Measurements from ENCODE around the gene TTBK2. TPM values are rescaled to one million over a fixed set of nuclear protein-coding genes. Genes with fewer than 3 reads are reported as not detected.

Gene TTBK2
- total and polyA plus RNA-seq, 8 donors = 12.4 to 15.8 (median 13.8) TPM

DNA sequence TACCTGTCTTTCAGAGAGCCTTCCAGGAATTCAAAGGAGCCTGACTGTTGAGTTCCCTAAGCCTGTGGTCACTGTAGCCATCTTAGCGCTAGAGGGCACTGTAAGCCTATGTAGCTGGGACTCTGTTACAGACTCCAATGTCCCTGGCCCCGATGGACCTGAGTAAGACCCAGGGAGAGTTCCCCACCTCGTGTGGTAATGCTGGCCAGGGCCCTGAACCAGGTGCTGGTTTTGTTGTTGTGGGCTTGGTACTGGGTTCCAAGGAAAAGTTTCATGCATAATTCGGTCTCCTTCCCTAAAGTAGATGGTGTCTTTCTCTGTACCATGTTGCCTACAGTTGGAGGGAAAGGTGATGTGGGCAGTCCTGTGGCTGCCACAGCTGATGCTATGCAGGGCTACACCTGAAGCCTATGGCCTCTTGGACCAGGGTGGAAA lies 216.1 kb downstream of the TTBK2 start:
- no peaks in the 10 kb centered on the region for H3K27me3 ChIP-seq
- intact Hi-C loops (cut with DNase I) = loop anchor here in 1 of 2 donors (10.0 kb wide), 1 partner anchor 220 kb away; the partner anchor contains the start of gene TTBK2
- ATAC-seq (peak; percentile 99), DNase-seq (peak in 3 of 4 donors; percentile 42 to 71 (median 47))
- no peak overlapping the region for H3K4me3 ChIP-seq
- H3K9me3 ChIP-seq = no peaks in the 10 kb centered on the region
- H3K27ac ChIP-seq = no peak overlapping the region
- peak; percentile 66 to 81 for TF ChIP-seq CTCF (IDR thresholded peaks at IDR 0.05)
- no peaks in the 10 kb centered on the region for H3K36me3 ChIP-seq
- H3K4me1 ChIP-seq = peaks cover 0 to 13% of the 10 kb centered on the region in 2 donors

GRCh38 chr15:42696626-42697025 lies 224.0 kb downstream of the TTBK2 start:
- Histone ChIP-seq H3K9me3 (no peaks in the 10 kb centered on the region), H3K27ac (no peak overlapping the region), H3K36me3 (peaks cover 0 to 43% of the 10 kb centered on the region in 2 donors), H3K4me3 (no peak overlapping the region), H3K27me3 (no peaks in the 10 kb centered on the region), H3K4me1 (no peaks in the 10 kb centered on the region)
- TF ChIP-seq CTCF (IDR thresholded peaks at IDR 0.05) = no peak
- intact Hi-C loops (cut with DNase I) = no loop called here
- no peak for DNase-seq
- no peak for ATAC-seq

DNA sequence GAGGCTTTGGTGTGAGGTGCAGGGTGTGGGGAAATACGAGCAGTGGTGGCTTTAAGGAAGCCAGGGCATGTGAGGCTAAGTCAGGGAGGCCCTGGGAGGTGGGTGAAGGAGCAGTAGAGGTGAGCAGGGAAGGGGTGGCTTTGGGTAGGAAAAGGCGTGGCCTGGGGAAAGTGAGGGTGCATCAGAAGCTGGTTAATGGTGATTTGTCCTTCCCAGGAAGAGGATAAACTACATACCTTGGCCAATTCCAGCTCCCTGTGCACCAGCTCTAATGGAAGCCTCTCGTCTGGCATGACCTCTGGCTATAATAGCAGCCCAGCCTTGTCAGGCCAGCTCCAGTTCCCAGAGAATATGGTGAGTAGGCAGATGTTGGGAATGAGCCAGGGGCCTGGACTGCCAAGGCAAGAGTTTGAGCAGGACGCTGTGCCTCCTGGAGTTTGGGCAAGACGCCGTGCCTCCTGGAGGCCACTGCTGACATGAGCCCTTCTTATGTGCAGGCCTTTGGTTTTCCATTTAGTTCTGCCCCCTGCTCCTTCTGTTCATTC lies 225.0 kb downstream of the TTBK2 start:
- no peak overlapping the region for H3K4me3 ChIP-seq
- no peaks in the 10 kb centered on the region for H3K27me3 ChIP-seq
- intact Hi-C loops (cut with DNase I) = no loop called here
- no peak for DNase-seq
- no peaks in the 10 kb centered on the region for H3K4me1 ChIP-seq
- H3K27ac ChIP-seq = no peak overlapping the region
- no peak for TF ChIP-seq CTCF (IDR thresholded peaks at IDR 0.05)
- no peaks in the 10 kb centered on the region for H3K9me3 ChIP-seq
- peaks cover 0 to 49% of the 10 kb centered on the region in 2 donors for H3K36me3 ChIP-seq
- no peak for ATAC-seq

- Histone ChIP-seq H3K36me3 (peaks cover 0 to 53% of the 10 kb centered on the region in 2 donors), H3K4me1 (no peaks in the 10 kb centered on the region), H3K4me3 (no peak overlapping the region), H3K27ac (no peak overlapping the region), H3K27me3 (no peaks in the 10 kb centered on the region), H3K9me3 (no peaks in the 10 kb centered on the region)
- ATAC-seq (no peak), DNase-seq (no peak)
- no peak for TF ChIP-seq CTCF (IDR thresholded peaks at IDR 0.05)
- intact Hi-C loops (cut with DNase I) = no loop called here
Measured at GRCh38 chr15:42694398-42694797, 226.2 kb downstream of the TTBK2 start.

- DNase-seq (no peak), ATAC-seq (no peak)
- H3K4me1 ChIP-seq = no peaks in the 10 kb centered on the region
- TF ChIP-seq CTCF (IDR thresholded peaks at IDR 0.05) = no peak
- H3K9me3 ChIP-seq = no peaks in the 10 kb centered on the region
- no peak overlapping the region for H3K4me3 ChIP-seq
- peaks cover 0 to 53% of the 10 kb centered on the region in 2 donors for H3K36me3 ChIP-seq
- no peaks in the 10 kb centered on the region for H3K27me3 ChIP-seq
- H3K27ac ChIP-seq = no peak overlapping the region
- intact Hi-C loops (cut with DNase I) = no loop called here
Measured at GRCh38 chr15:42693942-42694341, 226.6 kb downstream of the TTBK2 start.

All from left lung (tissue), 10 donors.